ENCODE data around the gene MED7.

DNA sequence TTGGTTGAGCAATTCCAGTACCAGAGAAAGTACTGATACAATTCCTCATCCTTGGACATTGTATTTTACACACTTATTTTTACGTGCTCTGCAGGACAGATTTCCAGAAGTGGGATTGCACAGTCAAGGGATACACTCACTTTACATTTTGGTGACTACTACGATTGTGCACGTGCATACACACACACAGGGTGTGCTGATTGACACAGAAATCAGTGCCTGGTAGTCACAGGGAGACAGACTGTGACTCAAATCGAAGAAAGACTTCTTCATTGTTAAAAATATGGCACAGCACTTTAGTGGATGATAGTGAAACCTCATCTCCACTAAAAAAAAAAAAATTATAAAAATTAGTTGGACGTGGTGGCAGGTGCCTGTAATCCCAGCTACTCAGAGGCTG is 21.9 kb upstream of the MED7 start:
- no peak for TF ChIP-seq CTCF (IDR thresholded peaks at IDR 0.05)
- no peak for TF ChIP-seq POLR2A (IDR thresholded peaks at IDR 0.05)

All from body of pancreas (tissue), 4 donors.